H54 (cell line): ENCODE results near the gene IRAK2.

ENCODE experiments used
- DNase-seq: peaks from one replicate; pipeline ENCODE4 v3.0.0; 2011; ENCODE audit warnings: low spot score, mixed read lengths; ENCODE audit not compliant: insufficient read length
- FAIRE-seq: peaks from 3 replicates; lab custom pipeline; 2011; peaks lifted over from hg19 to GRCh38; lab: Jason Lieb, UNC
- POLR2A ChIP-seq: IDR thresholded peaks from 2 replicates; pipeline ENCODE4 v1.6.1; 2011; ENCODE audit warnings: low read depth, mild to moderate bottlenecking, low read length

IRAK2 gene

DNA sequence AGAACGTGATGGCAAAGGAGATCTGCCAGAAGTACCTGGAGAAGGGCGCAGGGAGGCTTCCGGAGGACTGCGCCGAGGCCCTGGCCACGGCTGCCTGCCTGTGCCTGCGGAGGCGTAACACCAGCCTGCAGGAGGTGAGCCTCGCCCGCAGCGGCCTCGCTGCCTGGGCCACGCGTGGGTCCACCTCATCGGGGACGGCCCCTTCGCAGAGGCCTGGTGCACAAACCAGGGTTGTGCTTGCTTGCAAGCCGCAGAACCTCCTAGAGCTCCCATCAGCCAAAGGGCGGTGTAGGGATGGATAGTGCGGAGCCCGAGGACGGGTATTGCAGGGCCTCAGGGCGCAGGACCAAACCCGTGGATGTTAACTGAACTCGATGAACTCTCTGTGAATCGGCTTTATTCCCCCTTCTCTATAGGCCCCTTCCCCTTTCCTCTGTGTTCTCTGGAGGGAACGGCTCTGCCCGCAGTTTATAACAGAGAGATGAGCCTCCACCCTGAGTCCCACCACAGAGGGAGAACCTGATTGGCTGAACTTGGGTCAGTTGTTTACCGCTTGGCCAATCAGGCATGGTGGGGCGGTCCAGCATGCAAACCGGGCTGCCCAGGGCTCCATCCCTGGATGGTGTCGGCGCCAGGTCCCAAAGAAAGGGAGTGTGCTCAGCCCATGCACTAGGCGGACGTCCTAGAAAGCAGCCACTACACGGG is 70.0 kb downstream of the IRAK2 start:
- FAIRE-seq = no peak
- TF ChIP-seq POLR2A = no peak
- no peak for DNase-seq

DNA sequence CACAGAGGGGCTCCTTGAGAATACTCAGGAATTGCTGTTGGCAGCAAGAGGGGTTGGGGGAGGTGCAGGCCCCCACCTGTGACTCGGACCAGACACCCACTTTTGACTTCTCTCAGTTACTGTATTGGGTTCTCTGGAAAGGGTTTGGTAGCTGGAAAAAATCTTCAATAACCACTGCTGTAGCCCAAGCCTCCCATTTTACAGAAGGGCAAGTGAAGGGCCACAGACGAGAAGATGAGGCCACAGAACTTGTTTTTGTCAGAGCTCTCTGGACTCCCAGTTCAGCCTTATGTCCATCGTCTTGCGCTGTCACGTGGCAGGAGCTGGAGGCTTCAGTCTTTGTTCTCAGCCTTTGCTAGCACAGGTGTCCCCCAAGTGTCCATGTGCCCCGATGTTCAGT is 70.8 kb downstream of the IRAK2 start:
- FAIRE-seq = no peak
- no peak for DNase-seq
- no peak for TF ChIP-seq POLR2A

DNA sequence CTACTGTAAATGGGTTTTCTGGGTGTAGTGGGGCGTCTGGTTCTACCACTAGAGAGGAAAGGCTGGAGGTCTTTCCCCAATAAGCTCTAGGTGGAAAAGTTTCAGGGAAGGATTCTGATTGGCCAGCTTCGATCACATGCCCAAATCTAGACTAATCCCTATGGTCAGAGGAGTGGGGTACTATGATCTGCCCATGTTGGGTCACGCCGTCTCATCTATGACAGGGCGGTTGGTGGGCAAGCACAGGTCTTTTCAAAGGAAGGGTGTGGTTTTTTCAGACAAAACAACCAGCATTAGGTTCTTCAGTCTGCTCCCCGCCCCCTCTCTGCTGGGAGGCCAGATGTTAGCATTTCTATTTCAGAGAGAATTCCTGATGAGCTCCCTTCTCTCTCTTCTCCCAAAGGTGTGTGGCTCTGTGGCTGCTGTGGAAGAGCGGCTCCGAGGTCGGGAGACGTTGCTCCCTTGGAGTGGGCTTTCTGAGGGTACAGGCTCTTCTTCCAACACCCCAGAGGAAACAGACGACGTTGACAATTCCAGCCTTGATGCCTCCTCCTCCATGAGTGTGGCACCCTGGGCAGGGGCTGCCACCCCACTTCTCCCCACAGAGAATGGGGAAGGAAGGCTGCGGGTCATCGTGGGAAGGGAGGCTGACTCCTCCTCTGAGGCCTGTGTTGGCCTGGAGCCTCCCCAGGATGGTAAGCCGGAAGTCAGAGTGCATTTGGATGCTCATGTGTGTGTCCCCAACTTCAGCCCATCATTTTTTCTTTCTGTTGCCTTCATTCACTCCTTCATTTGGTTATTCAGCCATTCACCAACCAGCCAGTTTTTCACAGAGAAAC is 73.8 kb downstream of the IRAK2 start:
- FAIRE-seq (no peak), DNase-seq (no peak)
- no peak for TF ChIP-seq POLR2A

DNA sequence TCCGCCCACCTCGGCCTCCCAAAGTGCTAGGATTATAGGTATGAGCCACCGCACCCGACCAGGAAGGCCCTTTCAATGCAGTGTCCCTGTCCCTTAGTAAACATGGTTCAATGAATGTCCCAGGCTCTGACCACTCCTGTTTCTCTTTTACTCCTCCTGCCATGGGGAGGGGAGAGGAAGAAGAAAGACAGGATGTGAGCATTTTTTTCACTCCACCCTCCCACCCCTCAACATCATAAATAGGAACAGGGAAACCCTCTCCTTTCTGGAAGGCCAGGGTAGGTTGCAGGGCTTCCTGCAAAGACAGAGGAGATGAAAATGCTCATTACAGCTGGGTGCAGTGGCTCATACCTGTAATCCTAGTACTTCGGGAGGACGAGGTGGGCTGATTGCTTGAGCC is 76.1 kb downstream of the IRAK2 start:
- no peak for DNase-seq
- TF ChIP-seq POLR2A = no peak
- FAIRE-seq = no peak

DNA sequence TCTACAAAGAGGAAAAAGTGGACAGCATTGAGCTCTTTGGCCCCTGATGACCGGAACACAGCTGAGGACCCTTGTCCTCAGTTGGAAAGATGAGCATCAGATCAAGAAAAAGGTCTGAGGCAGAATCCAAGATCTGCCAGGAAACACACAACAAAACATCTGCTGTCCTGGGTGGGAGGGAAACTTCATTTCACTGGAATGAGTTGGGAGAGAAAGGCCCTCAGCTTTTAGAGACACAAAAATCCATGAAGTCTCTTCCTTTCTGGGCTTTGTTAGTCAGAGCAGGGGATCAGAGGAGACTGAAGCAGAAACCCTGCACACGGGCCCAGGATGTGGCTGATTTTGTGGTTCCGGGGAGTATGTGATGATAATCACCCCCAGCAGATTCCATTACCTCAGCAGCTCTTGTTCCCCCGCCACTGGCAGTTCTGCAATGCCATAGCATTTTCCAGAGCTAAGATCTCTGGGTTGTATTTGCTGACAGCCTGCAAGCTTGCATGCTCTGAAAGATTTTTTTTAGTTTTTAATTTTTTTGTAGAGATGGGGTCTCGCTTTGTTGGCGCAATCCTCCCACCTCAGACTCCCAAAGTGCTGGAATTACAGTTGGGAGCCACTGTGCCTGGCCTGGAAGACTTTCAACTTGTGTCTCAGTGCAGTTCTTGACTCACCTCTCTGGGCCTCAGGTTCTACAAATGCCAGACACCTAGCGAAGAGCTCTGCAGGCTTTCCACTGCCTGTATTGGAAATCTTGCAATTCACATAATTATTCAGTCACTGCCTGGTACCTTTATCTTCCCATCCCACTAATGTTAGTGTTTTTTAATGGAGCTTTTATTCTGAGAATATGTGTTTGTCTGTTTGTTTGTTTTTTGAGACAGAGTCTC is 77.7 kb downstream of the IRAK2 start:
- no peak for TF ChIP-seq POLR2A
- no peak for FAIRE-seq
- DNase-seq = no peak

DNA sequence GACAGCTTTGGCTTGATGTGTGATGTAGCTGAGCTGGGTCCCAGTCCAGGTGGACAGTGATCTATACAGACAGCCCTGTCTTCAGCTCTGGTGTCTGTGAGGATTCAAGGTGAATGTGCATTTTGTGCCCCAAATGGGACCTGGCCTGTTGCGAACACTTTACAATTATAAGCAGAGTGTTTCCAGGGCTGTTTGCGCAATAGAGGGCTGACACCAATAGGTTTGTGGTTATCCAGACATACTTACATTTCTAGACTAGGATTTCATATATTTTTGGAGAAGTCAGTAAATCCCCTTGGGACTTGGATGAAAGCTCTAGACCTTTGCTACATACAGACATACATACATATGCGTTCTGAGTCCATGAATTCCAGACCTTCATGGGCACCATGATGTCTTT is 79.3 kb downstream of the IRAK2 start:
- FAIRE-seq (no peak), DNase-seq (no peak)
- TF ChIP-seq POLR2A = no peak

DNA sequence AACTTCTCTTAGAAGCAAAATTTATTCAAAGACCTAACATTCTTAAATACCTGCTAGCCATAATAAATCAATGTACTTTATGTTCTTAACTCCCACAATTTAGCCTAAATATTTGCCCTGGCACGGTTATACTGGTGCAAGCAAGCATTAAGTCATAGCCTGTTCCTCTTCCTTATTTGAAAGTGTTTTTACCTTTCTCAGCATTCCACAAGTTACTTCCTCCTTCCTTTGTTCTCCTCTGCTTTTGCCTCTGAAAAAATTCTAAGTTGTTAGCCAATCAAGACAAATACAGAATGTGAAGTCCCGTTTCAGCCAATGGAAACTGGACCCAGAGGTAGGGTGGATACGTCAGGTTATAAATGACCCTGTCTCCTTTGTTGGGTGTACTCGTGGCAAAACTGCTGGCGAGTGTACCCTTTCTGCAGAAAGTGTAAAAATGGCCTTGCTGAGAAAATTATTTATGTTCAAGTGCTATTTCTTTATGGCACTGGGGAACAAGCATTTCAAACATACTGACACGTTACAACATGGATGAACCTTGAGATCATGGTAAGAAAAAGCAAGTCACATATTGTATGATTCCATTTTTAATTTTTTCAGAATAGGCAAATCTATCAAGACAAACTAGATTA is 80.5 kb downstream of the IRAK2 start:
- DNase-seq = no peak
- FAIRE-seq = no peak
- no peak for TF ChIP-seq POLR2A

DNA sequence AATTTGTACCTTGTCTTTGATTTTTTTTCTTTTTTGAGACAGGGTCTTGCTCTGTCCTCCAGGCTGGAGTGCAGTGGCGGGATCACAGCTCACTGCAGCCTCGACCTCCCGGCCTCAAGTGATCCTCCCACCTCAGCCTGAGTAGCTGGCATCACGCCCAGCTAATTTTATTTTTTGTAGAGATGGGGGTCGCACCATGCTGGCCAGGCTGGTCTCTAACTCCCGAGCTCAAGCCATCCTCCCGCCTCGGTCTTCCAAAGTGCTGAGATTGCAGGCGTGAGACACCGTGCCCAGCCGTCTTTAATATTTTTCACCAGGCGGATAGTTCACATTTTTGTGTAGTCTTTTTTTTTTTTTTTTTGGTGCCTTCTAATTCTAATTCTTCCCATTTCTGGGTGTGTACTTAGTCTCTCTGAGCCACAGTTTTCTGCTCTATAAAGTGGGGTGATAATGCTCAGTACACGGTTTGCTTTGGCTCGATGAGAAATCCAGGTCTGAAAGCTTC is 83.0 kb downstream of the IRAK2 start:
- TF ChIP-seq POLR2A = no peak
- FAIRE-seq = no peak

DNA sequence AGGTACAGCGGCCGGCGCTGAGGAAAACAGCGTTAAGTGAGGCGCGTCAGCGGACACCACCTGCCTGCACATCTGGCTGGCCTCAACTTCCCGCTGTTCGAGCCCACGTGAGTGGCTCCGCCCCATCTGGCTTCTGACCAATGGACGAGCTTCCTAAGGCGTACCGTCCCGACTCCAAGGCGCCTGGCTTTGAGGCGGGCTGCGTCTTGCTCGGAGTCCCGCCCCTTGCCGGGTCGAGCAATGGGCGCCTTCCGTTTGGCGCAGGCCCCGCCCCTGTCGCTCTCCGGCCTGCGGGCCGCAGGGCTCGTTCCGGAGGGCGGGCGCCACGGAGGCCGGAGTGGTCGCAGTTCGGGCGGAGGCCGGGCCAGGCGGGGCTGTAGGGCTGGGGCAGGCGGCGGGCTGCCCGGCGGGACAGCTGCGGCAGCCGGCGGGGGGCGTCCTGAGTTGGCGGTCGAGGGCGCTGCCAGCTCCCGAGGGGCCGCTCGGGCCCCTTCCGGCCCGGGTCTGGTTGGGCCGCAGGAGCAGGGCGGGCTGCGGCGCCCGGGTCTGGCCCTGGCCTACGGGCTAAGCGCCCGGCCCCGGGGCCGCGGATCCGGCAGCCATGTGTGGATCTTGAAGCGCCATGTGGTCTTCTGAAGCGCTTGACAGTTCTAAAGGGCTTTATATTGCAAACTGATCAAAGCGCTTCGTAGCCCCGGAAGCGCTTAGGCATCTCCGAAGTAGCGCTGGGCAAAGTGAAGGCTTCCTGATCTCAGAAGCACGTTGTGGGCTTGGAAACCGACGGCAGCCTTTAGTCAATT is 83.7 kb downstream of the IRAK2 start, which contains the start of gene TATDN2:
Gene TATDN2, plus strand, starts transcription at position 276 of the 800 bp plus-strand sequence. CDS start 742 bp downstream, outside the sequence.
- FAIRE-seq = peak; percentile 72
- peak; percentile 97 for DNase-seq
- peak; percentile 94 for TF ChIP-seq POLR2A

More for the DNA sequence above, 83.0 kb downstream of the IRAK2 start:
- no peak for DNase-seq

DNA sequence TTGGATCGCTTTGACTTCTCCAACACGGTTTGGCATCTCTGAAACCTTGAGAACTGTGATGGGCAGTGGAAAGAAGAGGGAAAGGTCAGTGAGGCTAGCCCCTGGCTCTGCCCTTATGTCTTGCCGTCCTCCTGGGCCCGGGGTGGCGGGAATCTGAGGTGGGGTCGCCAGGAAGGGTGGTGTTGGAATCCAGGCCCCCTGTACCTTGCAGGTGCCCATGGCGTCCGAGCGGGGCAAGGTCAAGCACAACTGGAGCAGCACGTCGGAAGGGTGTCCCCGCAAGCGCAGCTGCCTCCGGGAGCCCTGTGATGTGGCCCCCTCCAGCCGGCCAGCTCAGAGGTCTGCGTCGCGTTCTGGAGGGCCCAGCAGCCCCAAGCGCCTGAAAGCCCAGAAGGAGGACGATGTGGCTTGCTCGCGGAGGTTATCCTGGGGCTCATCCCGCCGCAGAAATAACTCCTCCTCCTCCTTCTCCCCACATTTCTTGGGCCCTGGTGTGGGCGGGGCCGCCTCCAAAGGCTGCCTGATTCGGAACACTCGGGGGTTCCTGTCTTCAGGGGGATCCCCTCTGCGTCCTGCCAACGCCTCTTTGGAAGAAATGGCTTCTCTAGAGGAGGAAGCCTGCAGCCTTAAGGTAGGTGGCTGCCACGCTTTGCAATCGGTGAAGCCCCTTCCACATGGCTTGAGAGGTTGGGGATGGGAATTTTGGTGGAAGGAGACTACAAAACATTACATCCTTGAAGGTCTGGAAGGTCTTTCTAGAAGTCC is 84.4 kb downstream of the IRAK2 start:
- TF ChIP-seq POLR2A = peak; percentile 33; the same call in 1 of the 2 replicates
- DNase-seq = peak; percentile 41
- FAIRE-seq = no peak

DNA sequence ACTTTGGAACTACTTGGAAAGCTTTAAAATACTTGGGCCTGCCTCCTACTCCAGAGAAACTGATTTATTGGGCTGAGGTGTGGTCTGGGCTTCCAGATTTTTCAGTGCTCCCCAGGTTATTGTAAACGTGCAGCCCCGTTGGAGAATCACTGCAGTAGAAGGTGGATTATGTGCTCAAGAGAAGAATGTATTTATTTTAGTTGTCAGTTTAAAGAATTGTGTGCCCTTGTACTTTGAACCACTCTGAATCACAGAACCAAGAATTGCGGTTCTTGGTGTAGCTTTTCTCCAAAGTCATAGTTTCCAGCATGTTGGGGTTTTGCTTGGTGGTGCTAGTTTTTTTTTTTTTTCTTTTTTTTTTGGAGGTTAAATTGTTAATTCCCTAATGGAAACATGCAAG is 85.1 kb downstream of the IRAK2 start:
- no peak for DNase-seq
- FAIRE-seq = no peak

More for the DNA sequence above, 85.1 kb downstream of the IRAK2 start:
- TF ChIP-seq POLR2A = no peak
